ENCODE measurements around the gene SH2D1B.

The SH2D1B gene

GRCh38 chr1:162351246-162351842 lies 60.6 kb downstream of the SH2D1B start:
- no peak overlapping the region for H3K4me3 ChIP-seq (ENCODE audit: low read length)
- TF ChIP-seq ZNF274 (IDR thresholded peaks at IDR 0.05; ENCODE audit: low read depth, low read length) = no peak

GRCh38 chr1:162349635-162350330 lies 62.2 kb downstream of the SH2D1B start:
- TF ChIP-seq ZNF274 (IDR thresholded peaks at IDR 0.05; ENCODE audit: low read depth, low read length) = no peak
- no peak overlapping the region for H3K4me3 ChIP-seq (ENCODE audit: low read length)

- TF ChIP-seq ZNF274 (IDR thresholded peaks at IDR 0.05; ENCODE audit: low read depth, low read length) = no peak
- H3K4me3 ChIP-seq (ENCODE audit: low read length) = no peak overlapping the region
Observed at GRCh38 chr1:162347281-162347680, 64.7 kb downstream of the SH2D1B start.

All from GM08714 (cell line).